HL-60 (cell line): ENCODE data around the gene SLC12A7.

Source experiments
- DNase-seq, 2 experiments: peaks; one replicate each; pipeline ENCODE4 v3.0.0-alpha.2; 2010 to 2020; ENCODE audit warnings: low read depth in 1 of 2, low spot score in 1 of 2
- H3K27ac ChIP-seq: fragments of 250-450 bp; sonication (Bioruptor Pico); replicated peaks from 2 replicates; pipeline ENCODE4 v1.5.1; 2020; ENCODE audit warnings: mild to moderate bottlenecking, moderate library complexity
- H3K27me3 ChIP-seq: fragments of 250-450 bp; sonication (Bioruptor Pico); 2 replicates; pipeline ENCODE4 v1.5.1; 2021; ENCODE audit warnings: mild to moderate bottlenecking, moderate library complexity; ENCODE audit not compliant: insufficient read depth, poor library complexity, severe bottlenecking
- H3K4me3 ChIP-seq: replicated peaks from 2 replicates; pipeline ENCODE4 v1.5.1; 2011; ENCODE audit warnings: mild to moderate bottlenecking, control low read depth, low read length; ENCODE audit not compliant: insufficient read depth
- CTCF ChIP-seq: IDR thresholded peaks from one replicate; pipeline ENCODE4 v1.5.1; 2011; ENCODE audit warnings: low read length, control low read depth, inconsistent platforms; ENCODE audit not compliant: insufficient read depth
- GABPA ChIP-seq: IDR thresholded peaks from 2 replicates; pipeline ENCODE4 v1.6.1; 2012; ENCODE audit warnings: low read depth
- POLR2AphosphoS5 ChIP-seq: IDR thresholded peaks from 2 replicates; pipeline ENCODE4 v1.6.1; 2012; ENCODE audit warnings: low read depth
- REST ChIP-seq: IDR thresholded peaks from 2 replicates; pipeline ENCODE4 v1.6.1; 2012; ENCODE audit warnings: low read depth; ENCODE audit not compliant: insufficient replicate concordance
- SPI1 ChIP-seq: IDR thresholded peaks from 2 replicates; pipeline ENCODE4 v1.6.1; 2012; ENCODE audit warnings: low read depth, mild to moderate bottlenecking, borderline replicate concordance

SLC12A7 gene

DNA sequence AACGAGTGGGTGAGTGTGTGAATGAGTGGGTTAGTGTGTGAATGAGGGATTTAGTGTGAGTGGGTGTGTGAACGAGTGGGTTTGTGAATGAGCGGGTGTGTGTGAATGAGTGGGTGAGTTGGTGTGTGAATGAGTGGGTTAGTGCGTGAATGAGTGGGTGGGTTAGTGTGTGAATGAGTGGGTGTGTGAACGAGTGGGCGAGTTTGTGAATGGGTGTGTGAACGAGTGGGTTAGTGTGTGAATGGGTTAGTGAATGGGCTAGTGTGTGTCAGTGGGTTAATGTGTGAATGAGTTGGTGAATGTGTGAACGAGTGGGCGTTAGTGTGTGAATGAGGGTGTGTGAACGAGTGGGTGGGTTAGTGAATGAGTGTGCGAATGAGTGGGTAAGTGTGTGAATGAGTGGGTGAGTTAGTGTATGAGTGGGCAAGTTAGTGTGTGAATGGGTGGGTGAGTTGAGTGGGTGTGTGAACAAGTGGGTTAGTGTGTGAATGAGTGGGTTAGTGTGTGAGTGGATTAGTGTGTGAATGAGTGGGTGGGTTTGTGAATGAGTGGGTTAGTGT lies 63.6 kb downstream of the SLC12A7 start:
- Histone ChIP-seq H3K4me3 (no peak overlapping the region), H3K27me3 (no peaks in the 10 kb centered on the region), H3K27ac (no peak overlapping the region)
- no peak for DNase-seq
- TF ChIP-seq POLR2AphosphoS5 (no peak), SPI1 (no peak)

DNA sequence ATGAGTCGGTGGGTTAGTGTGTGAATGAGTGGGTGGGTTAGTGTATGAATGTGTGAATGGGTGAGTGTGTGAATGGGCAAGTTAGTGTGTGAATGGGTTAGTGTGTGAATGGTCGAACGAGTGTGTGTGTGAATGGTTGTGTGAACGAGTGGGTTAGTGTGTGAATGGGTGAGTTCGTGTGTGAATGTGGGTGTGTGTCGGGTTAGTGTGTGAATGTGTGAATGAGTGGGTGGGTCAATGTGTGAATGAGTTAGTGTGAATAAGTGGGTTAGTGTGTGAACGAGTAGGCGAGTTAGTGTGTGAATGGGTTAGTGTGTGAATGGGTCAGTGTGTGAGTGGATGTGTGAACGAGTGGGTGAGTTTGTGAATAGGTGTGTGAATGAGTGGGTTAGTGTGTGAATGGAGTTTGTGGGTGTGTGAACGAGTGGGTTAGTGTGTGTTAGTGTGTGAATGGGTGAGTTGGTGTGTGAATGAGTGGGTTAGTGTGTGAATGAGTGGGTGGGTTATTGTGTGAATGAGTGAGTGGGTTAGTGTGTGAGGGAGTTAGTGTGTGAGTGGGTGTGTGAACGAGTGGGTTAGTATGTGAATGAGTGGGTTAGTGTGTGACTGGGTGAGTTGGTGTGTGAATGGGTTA lies 64.4 kb downstream of the SLC12A7 start:
- no peaks in the 10 kb centered on the region for H3K27me3 ChIP-seq
- no peak overlapping the region for H3K4me3 ChIP-seq
- no peak for DNase-seq
- H3K27ac ChIP-seq: no peak overlapping the region
- TF ChIP-seq CTCF: no peak
- no peak for TF ChIP-seq REST
- no peak for TF ChIP-seq GABPA
- no peak for TF ChIP-seq POLR2AphosphoS5
- no peak for TF ChIP-seq SPI1

- no peaks in the 10 kb centered on the region for H3K27me3 ChIP-seq
- no peak overlapping the region for H3K4me3 ChIP-seq
- TF ChIP-seq REST: no peak
- no peak for TF ChIP-seq SPI1
- H3K27ac ChIP-seq: no peak overlapping the region
- DNase-seq: no peak
These were observed 65.8 kb downstream of the SLC12A7 start for GRCh38 chr5:1045960-1046560.

DNA sequence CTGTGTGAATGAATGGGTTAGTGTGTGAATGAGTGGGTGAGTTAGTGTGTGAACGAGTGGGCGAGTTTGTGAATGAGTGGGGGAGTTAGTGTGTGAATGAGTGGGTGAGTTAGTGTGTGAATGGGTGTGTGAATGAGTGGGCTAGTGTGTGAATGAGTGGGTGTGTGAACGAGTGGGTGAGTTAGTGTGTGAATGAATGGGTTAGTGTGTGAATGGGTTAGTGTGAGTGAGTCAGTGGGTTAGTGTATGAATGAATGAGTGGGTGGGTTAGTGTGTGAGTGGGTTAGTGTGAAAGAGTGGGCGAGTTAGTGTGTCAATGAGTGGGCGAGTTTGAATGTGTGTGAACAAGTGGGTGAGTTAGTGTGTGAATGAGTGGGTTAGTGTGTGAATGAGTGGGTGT lies 67.7 kb downstream of the SLC12A7 start:
- no peaks in the 10 kb centered on the region for H3K27me3 ChIP-seq
- no peak for DNase-seq
- TF ChIP-seq GABPA (no peak), SPI1 (no peak), REST (no peak), POLR2AphosphoS5 (no peak), CTCF (no peak)
- H3K27ac ChIP-seq: no peak overlapping the region
- H3K4me3 ChIP-seq: no peak overlapping the region
